SK-N-SH (cell line): ENCODE measurements around the gene PTH2. TPM values are rescaled to one million over a fixed set of nuclear protein-coding genes. Genes with fewer than 3 reads are reported as not detected.
"Not testable (repeated sequence)": the region's sequence is repeated elsewhere in the genome, so short reads cannot be mapped to it uniquely, and the experiment has no call there.

ENCODE experiments used
- CTCF ChIA-PET: fragments of 300-600, 350-600 bp; formaldehyde crosslinking; extraction: SDS; loops from one replicate; lab custom pipeline; 2021; lab: Yijun Ruan, JAX
- POLR2A ChIA-PET: fragments of 350-600 bp; sonication (Branson Sonifier 250); formaldehyde crosslinking; extraction: SDS; loops from one replicate; lab custom pipeline; 2020; ENCODE audit warnings: antibody characterized with exemption, inconsistent platforms; lab: Yijun Ruan, JAX
- DNase-seq: peaks from one replicate; pipeline ENCODE4 v3.0.0; 2012
- H2AFZ ChIP-seq: fragments of 200-600 bp; sonication (generic); 2 replicates; pipeline ENCODE4 v1.8.1; 2016; ENCODE audit warnings: antibody characterized with exemption, mild to moderate bottlenecking, low read depth
- H3F3A ChIP-seq: fragments of 200-600 bp; sonication (generic); replicated peaks from 2 replicates; pipeline ENCODE3; 2016; ENCODE audit warnings: antibody characterized with exemption, mild to moderate bottlenecking; ENCODE audit not compliant: insufficient read depth
- H3K27ac ChIP-seq, 2 experiments: fragments of 200-500 bp in 1 of 2; fragments of 200-600 bp in 1 of 2; sonication (Bioruptor generic) in 1 of 2; sonication (generic), shearing (Covaris generic) in 1 of 2; 2 replicates each; pipeline versions ENCODE4 v1.5.1 to v1.6.1; 2014 to 2016; ENCODE audit warnings: low read depth in 2 of 2, inconsistent platforms in 1 of 2, low read length in 1 of 2, mild to moderate bottlenecking in 1 of 2, mixed read lengths in 1 of 2
- H3K27me3 ChIP-seq: fragments of 200-600 bp; sonication (generic), shearing (Covaris generic); 2 replicates; pipeline ENCODE4 v1.6.1; 2016; ENCODE audit warnings: mixed run types; ENCODE audit not compliant: insufficient read depth
- H3K36me3 ChIP-seq, 2 experiments: fragments of 200-500 bp in 1 of 2; fragments of 200-600 bp in 1 of 2; sonication (Bioruptor generic) in 1 of 2; sonication (generic) in 1 of 2; replicated peaks in 1 of 2; 2 replicates each; pipeline versions ENCODE3 to v1.5.1; 2014 to 2016; ENCODE audit warnings: low read length in 1 of 2, mild to moderate bottlenecking in 1 of 2; ENCODE audit not compliant: insufficient read depth in 2 of 2, control insufficient read depth in 1 of 2
- H3K4me1 ChIP-seq, 2 experiments: fragments of 200-500 bp in 1 of 2; fragments of 200-600 bp in 1 of 2; sonication (Bioruptor generic) in 1 of 2; sonication (generic), shearing (Covaris generic) in 1 of 2; 2 replicates each; pipeline versions ENCODE4 v1.5.1 to v1.6.1; 2014 to 2016; ENCODE audit warnings: low read depth in 1 of 2, low read length in 1 of 2, mixed run types in 1 of 2; ENCODE audit not compliant: insufficient read depth in 2 of 2, control insufficient read depth in 1 of 2
- H3K4me2 ChIP-seq: fragments of 200-600 bp; sonication (generic), shearing (Covaris generic); 2 replicates; pipeline ENCODE4 v1.6.1; 2017; ENCODE audit warnings: mixed run types
- H3K4me3 ChIP-seq, 2 experiments: fragments of 200-500 bp in 1 of 2; fragments of 200-600 bp in 1 of 2; sonication (Bioruptor generic) in 1 of 2; sonication (generic), shearing (Covaris generic) in 1 of 2; 2 replicates each; pipeline versions ENCODE4 v1.5.1 to v1.8.1; 2014 to 2016; ENCODE audit warnings: low read depth in 2 of 2, inconsistent platforms in 1 of 2, low read length in 1 of 2, mild to moderate bottlenecking in 1 of 2, mixed read lengths in 1 of 2, moderate library complexity in 1 of 2
- H3K79me2 ChIP-seq: fragments of 200-600 bp; sonication (generic); 2 replicates; pipeline ENCODE4 v1.8.1; 2017; ENCODE audit warnings: mild to moderate bottlenecking; ENCODE audit not compliant: insufficient read depth
- H3K9ac ChIP-seq: fragments of 200-600 bp; sonication (generic); 2 replicates; pipeline ENCODE4 v1.6.1; 2017; ENCODE audit warnings: mixed run types
- H3K9me2 ChIP-seq: fragments of 200-600 bp; sonication (generic); 2 replicates; pipeline ENCODE4 v1.6.1; 2017; ENCODE audit warnings: mixed run types
- H3K9me3 ChIP-seq: fragments of 200-600 bp; sonication (generic); 2 replicates; pipeline ENCODE4 v1.6.1; 2017; ENCODE audit warnings: mixed run types, mild to moderate bottlenecking, moderate library complexity
- H4K20me1 ChIP-seq: fragments of 200-600 bp; sonication (generic); 2 replicates; pipeline ENCODE4 v1.6.1; 2017; ENCODE audit warnings: mild to moderate bottlenecking, mixed run types; ENCODE audit not compliant: insufficient read depth
- CHD2 ChIP-seq: fragments of 150-350 bp; IDR thresholded peaks from 2 replicates; pipeline ENCODE4 v1.6.1; 2018; ENCODE audit warnings: low read length; ENCODE audit not compliant: partially characterized antibody
- EZH2phosphoT487 ChIP-seq: fragments of 200-600 bp; sonication (generic); IDR thresholded peaks from 2 replicates; pipeline ENCODE4 v1.6.1; 2017; ENCODE audit warnings: low read depth, mixed run types, mild to moderate bottlenecking, antibody characterized with exemption, moderate library complexity, borderline replicate concordance
- FOXJ3 ChIP-seq: sonication (generic); formaldehyde crosslinking; IDR thresholded peaks from 2 replicates; pipeline ENCODE4 v1.5.1; 2020; ENCODE audit warnings: mild to moderate bottlenecking, missing genetic modification reagents
- GATA2 ChIP-seq: sonication (generic); formaldehyde crosslinking; IDR thresholded peaks from 2 replicates; pipeline ENCODE4 v1.5.0; 2020; ENCODE audit warnings: mild to moderate bottlenecking, missing genetic modification reagents
- MXI1 ChIP-seq: IDR thresholded peaks from 2 replicates; pipeline ENCODE4 v1.6.1; 2012; ENCODE audit warnings: mild to moderate bottlenecking, low read depth, low read length, improper control_type of control experiment
- NFIC ChIP-seq: IDR thresholded peaks from 2 replicates; pipeline ENCODE4 v1.4.0; 2012; ENCODE audit warnings: borderline replicate concordance
- NRF1 ChIP-seq: IDR thresholded peaks from 2 replicates; pipeline ENCODE4 v1.6.1; 2012; ENCODE audit warnings: low read depth, mild to moderate bottlenecking, low read length
- POLR2AphosphoS5 ChIP-seq: IDR thresholded peaks from 2 replicates; pipeline ENCODE4 v1.6.1; 2012; ENCODE audit warnings: low read depth, low read length
- RAD21 ChIP-seq: IDR thresholded peaks from 2 replicates; pipeline ENCODE4 v1.6.1; 2012; ENCODE audit warnings: mild to moderate bottlenecking, low read length
- RCOR1 ChIP-seq: fragments of 150-350 bp; IDR thresholded peaks from 2 replicates; pipeline ENCODE4 v1.6.1; 2017; ENCODE audit warnings: antibody characterized with exemption, low read length
- RXRA ChIP-seq: IDR thresholded peaks from 2 replicates; pipeline ENCODE4 v1.4.0; 2012; ENCODE audit warnings: low read depth, mild to moderate bottlenecking, borderline replicate concordance
- SMC3 ChIP-seq: IDR thresholded peaks from 2 replicates; pipeline ENCODE4 v1.6.1; 2012; ENCODE audit warnings: low read depth, low read length, improper control_type of control experiment
- TCF12 ChIP-seq: IDR thresholded peaks from 2 replicates; pipeline ENCODE4 v1.4.0; 2012
- TEAD4 ChIP-seq: IDR thresholded peaks from 2 replicates; pipeline ENCODE4 v1.4.0; 2012; ENCODE audit warnings: mild to moderate bottlenecking, borderline replicate concordance; ENCODE audit not compliant: insufficient read depth
- WGBS: methylation state at CpG from one replicate; pipeline ENCODE4 v1.1.6; 2017; ENCODE audit warnings: low lambda C conversion rate; 5-methylcytosine and 5-hydroxymethylcytosine counted together
- polyA plus RNA-seq, 3 experiments: library from polyadenylated mRNA; depleted of rRNA; stranded (reverse); fragments of >200 nt; gene quantifications; 2 replicates each; pipeline ENCODE4 v1.2.3, GENCODE V29; 2012
- TF ChIP-seq, protein P1 (sequence below): fragments of 150-350 bp; IDR thresholded peaks from 2 replicates; pipeline ENCODE4 v1.6.1; 2017; ENCODE audit warnings: antibody characterized with exemption, low read length, low read depth, borderline replicate concordance
- TF ChIP-seq, protein P2 (sequence below): IDR thresholded peaks from 2 replicates; pipeline ENCODE4 v1.6.1; 2012; ENCODE audit warnings: mild to moderate bottlenecking, low read depth, low read length, moderate library complexity
- TF ChIP-seq, protein P3 (sequence below): IDR thresholded peaks from 2 replicates; pipeline ENCODE4 v1.4.0; 2012; ENCODE audit warnings: low read depth, borderline replicate concordance
- TF ChIP-seq, protein P4 (sequence below): IDR thresholded peaks from 2 replicates; pipeline ENCODE4 v1.4.0; 2012; ENCODE audit warnings: low read depth, borderline replicate concordance

The PTH2 gene
- polyA plus RNA-seq, 1 of the 3 experiments (the other 2 are of a cell fraction): not detected

DNA sequence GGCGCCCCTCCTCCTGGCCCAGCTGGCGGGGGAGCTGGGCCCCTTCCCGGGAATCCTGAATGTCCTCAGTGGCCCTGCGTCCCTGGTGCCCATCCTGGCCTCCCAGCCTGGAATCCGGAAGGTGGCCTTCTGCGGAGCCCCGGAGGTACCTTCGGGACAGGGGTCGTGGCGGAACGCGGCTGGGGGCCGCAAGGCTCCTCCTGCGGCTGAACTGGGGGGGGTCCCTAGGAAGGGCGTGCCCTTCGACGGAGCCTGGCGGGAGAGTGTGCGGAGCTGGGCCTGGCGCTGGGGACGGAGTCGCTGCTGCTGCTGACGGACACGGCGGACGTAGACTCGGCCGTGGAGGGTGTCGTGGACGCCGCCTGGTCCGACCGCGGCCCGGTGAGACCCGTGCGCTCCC is 38.4 kb upstream of the PTH2 start:
- Histone ChIP-seq H3K36me3 (no peaks in the 10 kb centered on the region), H3F3A (peaks cover 3% of the 10 kb centered on the region), H3K27me3 (no peaks in the 10 kb centered on the region), H3K4me2 (no peak overlapping the region), H2AFZ (no peak overlapping the region), H3K4me3 (no peak overlapping the region), H3K9me2 (no peaks in the 10 kb centered on the region), H3K27ac (no peak overlapping the region), H3K79me2 (peaks cover 3% of the 10 kb centered on the region; the same call in 1 of the 2 replicates), H3K4me1 (peaks cover 0 to 2% of the 10 kb centered on the region in 2 experiments; a peak in 1 of 4 replicates), H3K9me3 (no peaks in the 10 kb centered on the region), H4K20me1 (no peaks in the 10 kb centered on the region), H3K9ac (no peak overlapping the region)
- DNase-seq: no peak
- no peak for TF ChIP-seq RAD21
- TF ChIP-seq POLR2AphosphoS5: no peak
- TF ChIP-seq RXRA: no peak
- TF ChIP-seq RCOR1: no peak
- no peak for TF ChIP-seq FOXJ3 (CRISPR knock-in tag)
- TF ChIP-seq MXI1: no peak
- TF ChIP-seq TCF12: no peak
- TF ChIP-seq, protein P1, sequence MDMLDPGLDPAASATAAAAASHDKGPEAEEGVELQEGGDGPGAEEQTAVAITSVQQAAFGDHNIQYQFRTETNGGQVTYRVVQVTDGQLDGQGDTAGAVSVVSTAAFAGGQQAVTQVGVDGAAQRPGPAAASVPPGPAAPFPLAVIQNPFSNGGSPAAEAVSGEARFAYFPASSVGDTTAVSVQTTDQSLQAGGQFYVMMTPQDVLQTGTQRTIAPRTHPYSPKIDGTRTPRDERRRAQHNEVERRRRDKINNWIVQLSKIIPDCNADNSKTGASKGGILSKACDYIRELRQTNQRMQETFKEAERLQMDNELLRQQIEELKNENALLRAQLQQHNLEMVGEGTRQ: no peak
- no peak for TF ChIP-seq TEAD4
- TF ChIP-seq NRF1: no peak
- no peak for TF ChIP-seq SMC3
- TF ChIP-seq NFIC: no peak
- TF ChIP-seq, protein P2, sequence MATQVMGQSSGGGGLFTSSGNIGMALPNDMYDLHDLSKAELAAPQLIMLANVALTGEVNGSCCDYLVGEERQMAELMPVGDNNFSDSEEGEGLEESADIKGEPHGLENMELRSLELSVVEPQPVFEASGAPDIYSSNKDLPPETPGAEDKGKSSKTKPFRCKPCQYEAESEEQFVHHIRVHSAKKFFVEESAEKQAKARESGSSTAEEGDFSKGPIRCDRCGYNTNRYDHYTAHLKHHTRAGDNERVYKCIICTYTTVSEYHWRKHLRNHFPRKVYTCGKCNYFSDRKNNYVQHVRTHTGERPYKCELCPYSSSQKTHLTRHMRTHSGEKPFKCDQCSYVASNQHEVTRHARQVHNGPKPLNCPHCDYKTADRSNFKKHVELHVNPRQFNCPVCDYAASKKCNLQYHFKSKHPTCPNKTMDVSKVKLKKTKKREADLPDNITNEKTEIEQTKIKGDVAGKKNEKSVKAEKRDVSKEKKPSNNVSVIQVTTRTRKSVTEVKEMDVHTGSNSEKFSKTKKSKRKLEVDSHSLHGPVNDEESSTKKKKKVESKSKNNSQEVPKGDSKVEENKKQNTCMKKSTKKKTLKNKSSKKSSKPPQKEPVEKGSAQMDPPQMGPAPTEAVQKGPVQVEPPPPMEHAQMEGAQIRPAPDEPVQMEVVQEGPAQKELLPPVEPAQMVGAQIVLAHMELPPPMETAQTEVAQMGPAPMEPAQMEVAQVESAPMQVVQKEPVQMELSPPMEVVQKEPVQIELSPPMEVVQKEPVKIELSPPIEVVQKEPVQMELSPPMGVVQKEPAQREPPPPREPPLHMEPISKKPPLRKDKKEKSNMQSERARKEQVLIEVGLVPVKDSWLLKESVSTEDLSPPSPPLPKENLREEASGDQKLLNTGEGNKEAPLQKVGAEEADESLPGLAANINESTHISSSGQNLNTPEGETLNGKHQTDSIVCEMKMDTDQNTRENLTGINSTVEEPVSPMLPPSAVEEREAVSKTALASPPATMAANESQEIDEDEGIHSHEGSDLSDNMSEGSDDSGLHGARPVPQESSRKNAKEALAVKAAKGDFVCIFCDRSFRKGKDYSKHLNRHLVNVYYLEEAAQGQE: no peak
- TF ChIP-seq, protein P3, sequence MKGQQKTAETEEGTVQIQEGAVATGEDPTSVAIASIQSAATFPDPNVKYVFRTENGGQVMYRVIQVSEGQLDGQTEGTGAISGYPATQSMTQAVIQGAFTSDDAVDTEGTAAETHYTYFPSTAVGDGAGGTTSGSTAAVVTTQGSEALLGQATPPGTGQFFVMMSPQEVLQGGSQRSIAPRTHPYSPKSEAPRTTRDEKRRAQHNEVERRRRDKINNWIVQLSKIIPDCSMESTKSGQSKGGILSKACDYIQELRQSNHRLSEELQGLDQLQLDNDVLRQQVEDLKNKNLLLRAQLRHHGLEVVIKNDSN: no peak
- TF ChIP-seq, protein P4, sequence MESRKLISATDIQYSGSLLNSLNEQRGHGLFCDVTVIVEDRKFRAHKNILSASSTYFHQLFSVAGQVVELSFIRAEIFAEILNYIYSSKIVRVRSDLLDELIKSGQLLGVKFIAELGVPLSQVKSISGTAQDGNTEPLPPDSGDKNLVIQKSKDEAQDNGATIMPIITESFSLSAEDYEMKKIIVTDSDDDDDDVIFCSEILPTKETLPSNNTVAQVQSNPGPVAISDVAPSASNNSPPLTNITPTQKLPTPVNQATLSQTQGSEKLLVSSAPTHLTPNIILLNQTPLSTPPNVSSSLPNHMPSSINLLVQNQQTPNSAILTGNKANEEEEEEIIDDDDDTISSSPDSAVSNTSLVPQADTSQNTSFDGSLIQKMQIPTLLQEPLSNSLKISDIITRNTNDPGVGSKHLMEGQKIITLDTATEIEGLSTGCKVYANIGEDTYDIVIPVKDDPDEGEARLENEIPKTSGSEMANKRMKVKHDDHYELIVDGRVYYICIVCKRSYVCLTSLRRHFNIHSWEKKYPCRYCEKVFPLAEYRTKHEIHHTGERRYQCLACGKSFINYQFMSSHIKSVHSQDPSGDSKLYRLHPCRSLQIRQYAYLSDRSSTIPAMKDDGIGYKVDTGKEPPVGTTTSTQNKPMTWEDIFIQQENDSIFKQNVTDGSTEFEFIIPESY: no peak
- TF ChIP-seq GATA2 (CRISPR knock-in tag): no peak
- no peak for TF ChIP-seq EZH2phosphoT487
- TF ChIP-seq CHD2: no peak
- WGBS: 96% methylated on average over 24 of the region's 37 CpGs
- POLR2A ChIA-PET: no interaction called here
- CTCF ChIA-PET: interaction anchor here (0.6 to 0.7 kb wide), 2 partner anchors 12 to 415 kb away, joined by 3 to 5 read pairs; partner anchors contain the start of gene AKT1S1

DNA sequence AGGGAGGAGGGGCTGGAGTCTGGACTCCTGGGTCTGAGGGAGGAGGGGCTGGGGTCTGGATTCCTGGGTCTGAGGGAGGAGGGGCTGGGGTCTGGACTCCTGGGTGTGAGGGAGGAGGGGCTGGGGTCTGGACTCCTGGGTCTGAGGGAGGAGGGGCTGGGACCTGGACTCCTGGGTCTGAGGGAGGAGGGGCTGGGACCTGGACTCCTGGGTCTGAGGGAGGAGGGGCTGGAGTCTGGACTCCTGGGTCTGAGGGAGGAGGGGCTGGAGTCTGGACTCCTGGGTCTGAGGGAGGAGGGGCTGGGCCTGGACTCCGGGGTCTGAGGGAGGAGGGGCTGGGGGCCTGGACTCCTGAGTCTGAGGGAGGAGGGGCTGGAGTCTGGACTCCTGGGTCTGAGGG is 37.9 kb upstream of the PTH2 start:
- CTCF ChIA-PET: interaction anchor here (0.6 kb wide), 1 partner anchor 12 kb away, joined by 3 read pairs; no protein-coding TSS in a partner anchor
- H3K9ac ChIP-seq, H3K9me2 ChIP-seq, H3K27ac ChIP-seq, H3K36me3 ChIP-seq, H3F3A ChIP-seq, H4K20me1 ChIP-seq, H3K4me2 ChIP-seq, DNase-seq, H2AFZ ChIP-seq, H3K4me1 ChIP-seq, H3K79me2 ChIP-seq, POLR2A ChIA-PET, H3K9me3 ChIP-seq, H3K27me3 ChIP-seq, H3K4me3 ChIP-seq: not testable (repeated sequence)
- no CpG with 5 or more reads among the region's 1 CpG for WGBS
